RWPE2 (cell line): ENCODE results near the gene ETV6.

Experiments
- ATAC-seq: fragments of 200-7000 bp; cut with Tn5 transposase; 3 replicates; pipeline ENCODE4 v1.9.1; 2021; ENCODE audit warnings: low read depth
- DNase-seq: peaks from one replicate; pipeline ENCODE4 v3.0.0-alpha.2; 2020; ENCODE audit warnings: low spot score
- H3K27ac ChIP-seq: fragments of 450-650 bp; 2 replicates; pipeline ENCODE4 v1.5.1; 2017; ENCODE audit warnings: mild to moderate bottlenecking; ENCODE audit not compliant: poor library complexity, severe bottlenecking
- H3K27me3 ChIP-seq: fragments of 250-450 bp; sonication (Bioruptor Pico); 2 replicates; pipeline ENCODE4 v1.5.1; 2021; ENCODE audit warnings: mild to moderate bottlenecking, moderate library complexity; ENCODE audit not compliant: insufficient read depth, poor library complexity, severe bottlenecking
- H3K36me3 ChIP-seq: fragments of 250-450 bp; sonication (Bioruptor Pico); 2 replicates; pipeline ENCODE4 v1.5.1; 2020; ENCODE audit warnings: low read depth, mild to moderate bottlenecking, moderate library complexity
- H3K4me1 ChIP-seq: fragments of 250-450 bp; sonication (Bioruptor Pico); 2 replicates; pipeline ENCODE4 v1.5.1; 2021; ENCODE audit warnings: mild to moderate bottlenecking, moderate library complexity; ENCODE audit not compliant: insufficient read depth, poor library complexity, severe bottlenecking
- H3K4me3 ChIP-seq: fragments of 250-450 bp; sonication (Bioruptor Pico); 2 replicates; pipeline ENCODE4 v1.5.1; 2021; ENCODE audit warnings: mild to moderate bottlenecking, moderate library complexity; ENCODE audit not compliant: severe bottlenecking
- H3K9me3 ChIP-seq: fragments of 250-450 bp; sonication (Bioruptor Pico); 2 replicates; pipeline ENCODE4 v1.5.1; 2021; ENCODE audit warnings: mild to moderate bottlenecking, moderate library complexity; ENCODE audit not compliant: severe bottlenecking
- CTCF ChIP-seq: fragments of 450-650 bp; IDR thresholded peaks from one replicate; pipeline ENCODE4 v1.5.1; 2017; ENCODE audit warnings: mild to moderate bottlenecking, moderate library complexity; ENCODE audit not compliant: poor library complexity, severe bottlenecking

Gene ETV6

GRCh38 chr12:11929714-11930113 is 280.2 kb downstream of the ETV6 start:
- Histone ChIP-seq H3K27ac (no peak overlapping the region), H3K4me1 (no peaks in the 10 kb centered on the region), H3K4me3 (no peak overlapping the region), H3K9me3 (no peaks in the 10 kb centered on the region), H3K27me3 (no peaks in the 10 kb centered on the region), H3K36me3 (no peaks in the 10 kb centered on the region)
- ATAC-seq (no peak), DNase-seq (no peak)
- TF ChIP-seq CTCF, result no peak

- TF ChIP-seq CTCF, result no peak
- DNase-seq (no peak), ATAC-seq (no peak)
- Histone ChIP-seq H3K9me3 (no peaks in the 10 kb centered on the region), H3K27me3 (no peaks in the 10 kb centered on the region), H3K27ac (no peak overlapping the region), H3K4me3 (no peak overlapping the region), H3K36me3 (no peaks in the 10 kb centered on the region), H3K4me1 (no peaks in the 10 kb centered on the region)
Measured at GRCh38 chr12:11939223-11939622, 289.7 kb downstream of the ETV6 start.

- DNase-seq (no peak), ATAC-seq (peak; percentile 73)
- Histone ChIP-seq H3K36me3 (no peaks in the 10 kb centered on the region), H3K9me3 (no peaks in the 10 kb centered on the region), H3K4me3 (no peak overlapping the region), H3K4me1 (no peaks in the 10 kb centered on the region), H3K27me3 (no peaks in the 10 kb centered on the region), H3K27ac (peak overlapping the region; percentile 33)
- no peak for TF ChIP-seq CTCF
Measured at GRCh38 chr12:11941606-11942337, 292.3 kb downstream of the ETV6 start.

GRCh38 chr12:11943919-11944700 is 294.6 kb downstream of the ETV6 start:
- no peaks in the 10 kb centered on the region for H3K27me3 ChIP-seq
- H3K9me3 ChIP-seq, result no peaks in the 10 kb centered on the region
- H3K4me1 ChIP-seq, result no peaks in the 10 kb centered on the region
- no peak for DNase-seq
- H3K27ac ChIP-seq, result no peak overlapping the region
- H3K36me3 ChIP-seq, result no peaks in the 10 kb centered on the region
- H3K4me3 ChIP-seq, result no peak overlapping the region
- ATAC-seq, result no peak
- no peak for TF ChIP-seq CTCF
